B cell (primary cell): ENCODE data around the gene RHEBL1.

Experiments used
- EZH2 ChIP-seq: IDR thresholded peaks from 2 replicates; pipeline ENCODE4 v1.6.1; 2012; ENCODE audit warnings: borderline replicate concordance, low read depth, mild to moderate bottlenecking, moderate library complexity, low read length; ENCODE audit not compliant: insufficient read depth, poor library complexity, severe bottlenecking
- TF ChIP-seq, protein P1 (sequence below): fragments of 200-600 bp; IDR thresholded peaks from one replicate; pipeline ENCODE4 v1.8.0; 2022; ENCODE audit warnings: antibody characterized with exemption, mild to moderate bottlenecking

DNA sequence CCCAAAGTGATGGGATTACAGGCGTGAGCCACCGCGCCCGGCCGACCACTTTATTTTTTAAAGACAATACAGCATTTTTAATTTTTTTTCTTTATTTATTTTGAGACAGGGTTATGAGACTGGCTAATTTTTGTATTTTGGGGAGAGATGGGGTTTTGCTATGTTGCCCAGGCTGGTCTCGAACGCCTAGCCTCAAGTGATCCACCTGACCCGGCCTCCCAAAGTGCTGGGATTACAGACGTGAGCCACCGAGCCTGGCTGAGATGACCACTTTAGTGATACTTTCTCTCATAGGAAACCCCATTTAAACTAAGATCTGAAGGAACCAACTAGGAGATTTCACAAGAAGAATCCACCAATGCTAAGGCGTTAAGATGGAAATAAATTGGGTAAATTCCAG is 1.2 kb upstream of the RHEBL1 start:
- TF ChIP-seq, protein P1, sequence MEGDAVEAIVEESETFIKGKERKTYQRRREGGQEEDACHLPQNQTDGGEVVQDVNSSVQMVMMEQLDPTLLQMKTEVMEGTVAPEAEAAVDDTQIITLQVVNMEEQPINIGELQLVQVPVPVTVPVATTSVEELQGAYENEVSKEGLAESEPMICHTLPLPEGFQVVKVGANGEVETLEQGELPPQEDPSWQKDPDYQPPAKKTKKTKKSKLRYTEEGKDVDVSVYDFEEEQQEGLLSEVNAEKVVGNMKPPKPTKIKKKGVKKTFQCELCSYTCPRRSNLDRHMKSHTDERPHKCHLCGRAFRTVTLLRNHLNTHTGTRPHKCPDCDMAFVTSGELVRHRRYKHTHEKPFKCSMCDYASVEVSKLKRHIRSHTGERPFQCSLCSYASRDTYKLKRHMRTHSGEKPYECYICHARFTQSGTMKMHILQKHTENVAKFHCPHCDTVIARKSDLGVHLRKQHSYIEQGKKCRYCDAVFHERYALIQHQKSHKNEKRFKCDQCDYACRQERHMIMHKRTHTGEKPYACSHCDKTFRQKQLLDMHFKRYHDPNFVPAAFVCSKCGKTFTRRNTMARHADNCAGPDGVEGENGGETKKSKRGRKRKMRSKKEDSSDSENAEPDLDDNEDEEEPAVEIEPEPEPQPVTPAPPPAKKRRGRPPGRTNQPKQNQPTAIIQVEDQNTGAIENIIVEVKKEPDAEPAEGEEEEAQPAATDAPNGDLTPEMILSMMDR = no peak
- no peak for TF ChIP-seq EZH2
